ENCODE data around the gene RAMP1.
"Not testable (repeated sequence)": the region's sequence is repeated elsewhere in the genome, so short reads cannot be mapped to it uniquely, and the experiment has no call there.

The RAMP1 gene

DNA sequence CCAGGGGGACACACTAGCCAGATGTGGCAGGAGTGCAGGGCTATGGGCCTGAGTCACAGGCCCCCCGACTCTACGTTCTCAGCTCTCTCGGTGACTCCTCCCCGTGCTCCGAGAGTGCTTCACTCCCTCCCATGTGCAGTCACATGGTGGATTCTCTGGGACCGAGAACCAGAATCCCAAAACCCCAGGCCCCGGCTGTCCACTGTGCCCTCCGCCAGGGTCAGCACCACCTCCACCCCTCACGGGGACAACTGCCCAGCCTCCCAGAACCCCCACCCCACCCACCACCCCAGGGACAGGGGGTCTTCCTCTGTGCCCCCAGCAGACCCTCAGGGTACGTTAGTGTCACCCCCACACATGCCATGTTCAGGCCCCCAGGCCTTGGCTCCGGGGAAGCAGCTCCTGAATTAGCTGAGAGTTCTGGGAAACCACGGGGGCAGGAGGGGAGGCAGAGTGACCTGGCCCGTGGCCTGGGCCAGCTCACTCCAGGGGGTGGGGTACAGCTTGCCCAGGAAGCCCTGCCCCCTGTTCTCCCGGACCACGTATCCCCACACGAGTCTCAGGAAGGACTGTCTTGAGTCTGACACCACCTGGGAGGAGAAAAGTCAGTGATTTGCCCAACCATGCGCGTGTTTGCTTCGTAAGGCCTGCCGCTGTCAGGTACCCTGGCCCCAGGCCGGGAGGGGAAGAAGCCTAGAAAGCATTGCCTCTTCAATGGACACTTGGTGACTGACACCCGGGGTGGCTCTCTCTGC lies 4.4 kb downstream of the RAMP1 start:
- no peak for DNase-seq

DNA sequence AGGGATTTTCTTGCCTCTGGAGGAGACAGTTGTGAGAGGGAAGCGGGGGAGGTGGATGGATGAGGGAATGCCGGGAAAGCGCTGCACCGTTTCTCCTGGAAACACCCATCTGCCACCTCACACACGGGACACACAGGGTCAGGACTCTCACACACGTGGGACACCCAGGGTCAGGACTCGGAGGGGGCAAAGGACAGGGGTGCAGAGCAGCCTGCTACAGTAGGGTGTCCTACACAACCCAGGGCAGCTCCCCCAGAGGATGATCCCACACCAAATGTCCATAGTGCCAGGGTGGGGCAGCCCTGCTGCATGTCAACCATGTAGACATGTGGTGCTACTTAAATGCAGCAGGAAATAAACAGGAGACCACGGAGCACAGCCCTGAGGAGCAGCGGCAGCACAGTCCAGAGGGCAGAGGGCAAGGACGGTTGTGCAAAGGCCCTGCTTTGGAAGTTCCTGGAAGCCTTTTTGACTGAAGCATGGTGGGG lies 5.1 kb downstream of the RAMP1 start:
- DNase-seq = no peak

DNA sequence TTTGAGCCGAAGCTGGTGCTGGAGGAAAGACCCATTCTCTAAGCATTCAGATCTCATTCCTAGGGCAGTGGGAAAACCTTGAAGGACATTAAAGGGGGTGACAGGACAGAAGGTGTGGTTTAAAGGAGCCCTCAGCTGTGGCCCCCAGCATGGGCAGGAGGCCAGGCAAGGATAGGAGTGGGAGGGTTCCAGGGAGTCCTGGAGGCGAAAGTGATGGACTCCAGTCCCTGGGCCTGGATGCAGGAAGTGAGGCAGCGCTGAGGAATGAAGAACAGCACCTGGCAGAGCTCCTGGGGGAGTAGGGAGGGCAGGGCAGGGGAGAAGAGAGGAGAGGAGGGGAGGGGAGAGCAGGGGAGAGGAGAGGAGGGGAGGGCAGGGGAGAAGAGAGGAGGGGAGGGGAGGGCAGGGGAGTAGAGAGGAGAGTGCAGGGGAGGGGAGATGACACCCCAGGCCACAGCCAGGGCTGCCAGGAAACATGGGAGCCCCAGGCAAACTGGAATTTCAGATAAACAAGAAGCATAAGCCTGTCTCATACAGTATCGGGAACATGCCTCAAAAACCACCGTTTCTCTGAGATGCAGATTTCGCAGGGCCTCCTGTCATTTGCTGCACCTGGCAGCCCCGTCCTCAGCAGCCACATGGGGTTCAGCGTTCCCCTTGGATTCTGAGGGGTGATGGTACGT lies 5.7 kb downstream of the RAMP1 start:
- no peak for DNase-seq

DNA sequence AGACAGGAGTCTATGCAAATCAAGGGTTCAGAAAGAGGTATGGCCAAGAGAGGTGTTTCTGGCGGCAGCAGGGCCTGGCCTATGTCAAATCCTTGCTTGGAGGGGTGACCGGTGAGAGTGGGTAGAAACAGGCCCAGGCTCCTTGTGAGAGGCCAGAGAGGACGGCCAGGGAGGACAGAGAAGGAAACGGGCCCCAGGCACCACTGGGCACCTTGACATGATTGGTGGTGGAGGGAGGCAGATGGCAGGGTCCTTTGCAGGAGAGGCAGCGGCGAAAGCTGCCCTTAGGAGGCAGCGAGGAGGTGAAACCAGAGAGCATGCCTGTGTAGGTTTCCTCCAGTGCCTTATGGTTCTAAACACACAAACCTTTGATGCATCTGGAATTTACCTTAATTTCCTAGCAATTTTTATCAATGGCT lies 6.2 kb downstream of the RAMP1 start:
- no peak for DNase-seq

DNA sequence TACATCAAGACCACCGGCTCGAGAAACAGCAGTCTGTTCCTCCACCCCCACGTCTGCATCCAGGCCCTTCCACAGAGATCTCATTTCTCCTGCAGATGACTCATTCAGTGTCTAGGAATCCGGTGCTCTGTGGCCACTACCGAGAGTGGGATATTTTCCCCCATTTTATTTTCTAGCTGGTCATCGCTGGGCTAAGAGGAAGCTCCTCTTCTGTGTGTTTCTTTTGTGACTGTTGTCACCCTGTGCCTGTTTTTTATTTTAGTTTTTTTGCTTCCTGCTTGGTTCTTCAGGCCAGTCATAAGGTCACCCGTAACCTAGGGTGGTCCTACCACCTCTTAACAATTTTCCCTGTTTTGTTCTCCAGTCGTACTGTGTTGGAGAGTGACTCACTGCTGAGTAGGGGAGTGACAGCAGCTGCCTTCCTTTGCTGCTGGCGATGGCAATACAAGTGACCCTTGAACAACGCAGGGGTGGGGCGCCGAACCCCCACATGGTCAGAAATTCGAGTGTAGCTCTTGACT lies 6.7 kb downstream of the RAMP1 start:
- DNase-seq = no peak

DNA sequence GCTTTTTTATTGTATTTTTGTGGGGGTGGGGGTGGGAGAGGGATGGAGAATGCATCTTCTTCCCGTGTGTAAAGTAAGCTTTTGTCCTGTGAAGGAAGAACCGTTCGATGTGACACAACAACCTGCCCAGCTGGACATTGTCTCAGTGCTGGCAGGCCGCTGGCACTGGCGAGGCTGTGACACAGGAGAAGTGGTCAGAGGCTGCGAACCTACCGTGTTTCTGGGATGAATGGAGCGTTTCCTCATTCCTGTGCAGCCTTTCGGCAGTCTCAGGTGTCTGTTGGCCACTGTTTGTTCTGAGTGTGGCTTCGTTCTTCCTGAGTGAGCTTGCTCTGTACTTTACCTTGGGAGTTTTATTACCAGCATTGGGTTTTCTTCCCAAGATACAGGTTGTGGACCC lies 8.0 kb downstream of the RAMP1 start:
- DNase-seq = no peak

DNA sequence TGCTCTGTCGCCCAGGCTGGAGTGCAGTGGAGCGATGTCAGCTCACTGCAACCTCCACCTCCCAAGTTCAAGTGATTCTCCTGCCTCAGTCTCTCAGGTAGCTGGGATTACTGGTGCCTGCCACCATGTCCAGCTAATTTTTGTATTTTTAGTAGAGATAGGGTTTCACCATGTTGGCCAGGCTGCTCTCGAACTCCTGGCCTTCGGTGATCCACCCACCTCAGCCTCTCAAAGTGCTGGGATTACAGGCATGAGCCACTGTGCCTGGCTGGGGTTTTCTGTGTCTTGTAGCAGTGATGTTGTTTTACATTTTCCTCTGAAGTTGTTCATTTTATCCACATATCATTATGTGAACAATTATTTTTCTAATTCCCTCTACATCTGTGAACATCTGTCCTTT lies 8.7 kb downstream of the RAMP1 start:
- not testable (repeated sequence) for DNase-seq

DNA sequence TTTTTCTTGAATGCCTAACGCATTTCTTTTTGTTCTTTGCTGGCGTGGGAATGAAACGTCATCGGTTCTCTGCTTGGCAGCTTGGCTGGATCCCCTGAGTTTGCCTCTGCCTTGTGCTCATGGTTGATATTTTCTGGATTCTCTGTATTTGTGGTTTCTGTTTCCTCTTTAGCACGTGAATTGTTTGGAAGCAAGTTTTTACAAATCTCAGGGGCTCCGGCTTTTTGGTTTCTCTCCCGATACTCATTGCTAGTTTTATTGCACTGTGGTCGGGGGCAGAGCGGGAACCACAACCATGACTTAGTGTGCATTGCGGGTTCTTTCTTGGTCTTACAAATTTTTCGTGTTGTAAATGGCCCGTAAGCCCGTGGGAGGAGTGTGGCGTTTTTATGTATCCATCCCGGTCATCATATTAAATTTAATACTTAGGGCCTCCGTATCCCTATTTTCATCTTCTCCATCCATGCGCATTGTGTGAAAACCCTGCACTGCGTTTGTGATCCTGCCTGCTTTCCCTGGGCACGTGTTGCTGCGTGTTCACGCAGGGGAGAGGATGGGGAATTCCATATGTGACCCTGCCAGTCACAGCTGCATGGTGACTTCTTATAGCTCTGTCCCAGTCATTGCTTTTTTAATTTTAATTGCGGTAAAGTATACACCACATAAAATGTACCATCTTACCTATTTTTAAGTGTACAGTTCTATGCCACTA lies 9.4 kb downstream of the RAMP1 start:
- DNase-seq = no peak

DNA sequence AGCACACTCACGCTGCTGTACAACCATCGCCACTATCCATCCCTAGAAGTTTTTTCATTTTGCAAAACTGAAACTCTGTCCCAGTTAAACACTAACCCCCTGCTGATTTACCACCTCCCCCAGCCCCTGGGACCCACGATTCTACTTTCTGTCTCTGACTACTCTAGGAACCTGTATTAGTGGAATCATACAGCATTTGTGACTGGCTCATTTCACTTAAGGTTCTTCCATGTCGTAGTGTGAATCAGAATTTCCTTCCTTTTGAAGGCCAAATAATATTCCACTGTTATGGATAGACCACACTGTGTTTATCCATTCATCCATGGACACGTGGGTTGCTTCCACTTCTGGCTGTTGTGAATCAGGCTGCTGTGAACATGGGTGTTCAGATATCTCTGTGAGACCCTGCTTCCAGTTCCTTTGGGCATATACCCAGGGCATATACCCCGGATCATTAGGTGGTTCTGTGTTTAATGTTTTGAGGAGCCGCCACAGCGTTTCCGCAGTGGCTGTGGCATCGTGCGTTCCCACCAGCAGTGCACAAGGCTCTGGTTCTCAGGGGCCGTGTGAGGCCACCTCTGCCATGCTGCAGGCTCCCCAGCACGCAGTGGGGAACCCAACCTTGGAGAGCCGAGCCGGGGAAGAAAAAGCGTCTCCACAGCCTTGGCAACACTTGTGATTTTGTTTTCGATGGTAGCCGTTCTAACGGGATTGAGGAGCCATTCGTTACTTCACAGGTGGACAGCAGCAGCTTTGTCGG lies 10.1 kb downstream of the RAMP1 start:
- no peak for DNase-seq

DNA sequence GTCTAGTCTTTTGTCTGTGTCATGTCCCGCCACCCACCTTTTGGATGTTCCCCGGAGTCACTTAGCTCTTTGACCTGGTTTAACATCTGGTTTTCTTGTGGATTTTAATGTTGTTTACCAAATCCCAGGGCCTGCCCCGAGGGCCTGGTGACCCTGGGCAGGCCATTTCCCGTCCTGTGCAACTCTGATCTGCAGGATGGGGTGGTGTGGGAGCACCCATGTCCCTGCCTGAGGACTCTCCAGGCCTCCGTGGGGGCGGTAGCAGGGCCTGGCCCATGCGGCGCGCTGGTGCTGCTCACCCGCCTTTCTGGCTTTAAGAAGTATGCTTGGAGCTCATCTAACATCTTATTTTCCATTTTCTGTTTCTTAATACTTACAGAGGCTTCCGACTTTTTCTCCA lies 10.7 kb downstream of the RAMP1 start:
- DNase-seq = no peak

DNA sequence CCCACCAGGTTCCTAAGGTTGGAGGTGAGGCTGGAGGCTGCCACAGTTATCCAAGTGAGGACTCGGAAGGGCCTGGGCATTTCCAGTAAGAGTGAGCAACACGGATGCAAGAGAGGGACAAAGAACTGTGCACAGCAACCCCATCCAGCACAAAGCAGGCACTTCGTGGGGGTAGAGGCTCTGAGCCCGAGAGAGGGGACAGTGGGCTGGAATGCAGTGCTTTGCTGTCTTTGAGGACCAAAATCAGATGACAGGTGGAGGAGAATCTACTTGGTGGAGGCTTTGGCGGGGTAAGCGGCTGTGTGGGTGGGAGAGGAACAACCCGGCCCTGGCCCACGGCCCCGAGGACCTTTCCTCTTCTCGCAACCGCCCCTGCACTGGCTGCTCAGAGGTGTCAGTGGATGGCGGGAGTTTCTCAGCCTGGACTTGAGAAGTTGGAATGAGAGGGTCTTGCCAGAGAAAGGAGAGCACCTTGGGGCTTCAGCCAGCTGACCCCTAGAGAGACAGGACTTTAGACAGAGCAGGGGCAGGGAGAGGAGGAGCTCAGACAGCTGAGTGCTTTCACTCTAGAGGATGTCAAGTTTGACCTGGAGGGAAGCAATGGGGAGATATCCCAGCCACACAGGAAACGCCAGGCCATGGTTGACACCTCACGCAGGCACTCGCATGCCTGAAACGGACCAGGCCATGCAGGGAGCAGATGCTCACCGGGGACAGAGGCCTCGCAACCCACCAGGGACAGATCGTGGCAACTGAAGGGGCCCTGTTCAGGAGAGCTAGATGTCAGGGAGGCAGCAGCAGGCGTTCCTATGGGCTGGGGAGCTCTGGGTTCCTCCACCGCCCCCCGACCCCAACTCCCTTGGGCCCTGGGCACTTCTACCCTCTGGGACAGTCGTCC lies 11.6 kb downstream of the RAMP1 start:
- no peak for DNase-seq

DNA sequence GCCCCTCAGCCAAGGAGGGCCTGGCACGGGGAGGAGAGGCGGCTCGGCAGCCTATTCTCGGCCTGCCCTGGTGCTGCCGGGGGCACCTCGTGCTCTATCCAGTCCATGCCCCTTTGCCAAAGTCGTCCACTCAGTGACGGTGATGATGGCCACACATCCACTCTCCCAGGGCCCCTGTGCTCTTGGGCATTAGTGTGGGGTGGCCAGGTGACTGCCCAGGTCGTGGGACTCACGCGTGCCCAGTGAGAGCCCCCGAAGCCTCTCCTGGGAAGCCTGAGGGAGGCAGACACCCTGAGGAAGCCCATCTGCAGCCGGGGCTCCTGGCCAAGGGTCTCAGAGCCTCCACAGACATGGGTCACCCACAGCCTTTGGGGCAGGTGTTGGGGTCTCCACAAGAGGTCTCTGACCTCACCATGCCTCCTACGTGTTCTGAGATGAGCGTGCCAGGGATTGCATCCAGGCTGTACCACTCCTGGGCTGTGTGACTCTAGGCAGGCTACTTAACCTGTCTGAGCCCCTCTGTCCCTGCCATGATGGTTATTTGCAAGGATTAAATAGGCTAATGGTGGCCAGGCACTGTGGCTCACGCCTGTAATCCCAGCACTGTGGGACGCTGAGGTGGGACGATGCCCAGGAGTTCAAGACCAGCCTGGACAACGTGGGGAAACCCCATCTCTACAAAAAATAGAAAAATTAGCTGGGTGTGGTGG lies 12.9 kb downstream of the RAMP1 start:
- no peak for DNase-seq

DNA sequence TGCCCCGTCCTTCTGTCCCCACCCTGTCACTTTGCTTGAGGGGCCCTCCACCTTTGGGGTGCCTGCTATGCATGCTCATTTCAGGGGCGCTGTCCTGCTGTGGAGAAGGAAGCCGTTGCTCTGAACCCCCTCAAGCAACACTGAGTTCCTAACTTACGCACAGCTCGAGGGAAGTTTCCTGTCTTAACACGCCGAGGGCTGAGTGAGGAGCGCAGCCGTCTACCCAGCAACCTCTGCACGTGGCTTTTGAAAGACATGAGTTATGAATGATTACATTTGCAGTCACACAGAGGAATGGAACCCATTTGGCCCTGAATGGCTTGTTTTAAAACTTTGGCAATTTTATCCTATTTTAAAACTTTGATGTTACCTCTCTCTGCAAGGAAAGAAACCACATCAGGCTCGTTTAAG lies 14.0 kb downstream of the RAMP1 start:
- no peak for DNase-seq

DNA sequence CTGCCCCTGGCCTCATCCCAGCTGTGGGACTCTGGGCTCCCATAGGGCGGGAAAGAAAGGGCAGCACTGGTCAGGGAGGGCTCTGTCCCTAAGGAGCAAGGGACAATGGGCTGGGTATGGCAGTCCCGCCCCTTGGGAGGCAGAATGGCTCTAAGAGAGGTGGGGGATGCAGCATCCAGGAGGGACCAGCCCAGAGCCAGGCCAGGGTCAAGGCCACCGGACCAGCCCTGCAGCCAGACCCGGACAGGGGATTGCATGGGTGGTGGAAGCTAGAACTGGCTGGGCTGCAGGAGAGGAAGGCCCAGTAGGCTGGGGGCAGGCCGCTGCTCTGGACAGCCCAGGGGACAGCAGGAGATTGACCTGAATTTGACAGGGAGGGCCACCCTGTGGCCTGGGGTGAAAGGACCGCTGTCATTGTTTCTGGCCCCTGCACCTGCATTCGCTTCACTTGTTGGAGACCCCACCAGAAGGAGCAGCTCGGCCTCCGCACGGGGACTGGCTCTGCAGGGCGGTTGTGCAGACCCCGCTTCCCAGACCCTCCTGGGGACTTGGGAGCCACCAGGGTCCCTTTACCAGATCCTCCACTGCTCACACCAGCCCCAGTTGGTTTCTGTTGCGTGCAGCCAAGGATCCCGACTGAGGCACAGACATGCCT lies 14.6 kb downstream of the RAMP1 start:
- no peak for DNase-seq

DNA sequence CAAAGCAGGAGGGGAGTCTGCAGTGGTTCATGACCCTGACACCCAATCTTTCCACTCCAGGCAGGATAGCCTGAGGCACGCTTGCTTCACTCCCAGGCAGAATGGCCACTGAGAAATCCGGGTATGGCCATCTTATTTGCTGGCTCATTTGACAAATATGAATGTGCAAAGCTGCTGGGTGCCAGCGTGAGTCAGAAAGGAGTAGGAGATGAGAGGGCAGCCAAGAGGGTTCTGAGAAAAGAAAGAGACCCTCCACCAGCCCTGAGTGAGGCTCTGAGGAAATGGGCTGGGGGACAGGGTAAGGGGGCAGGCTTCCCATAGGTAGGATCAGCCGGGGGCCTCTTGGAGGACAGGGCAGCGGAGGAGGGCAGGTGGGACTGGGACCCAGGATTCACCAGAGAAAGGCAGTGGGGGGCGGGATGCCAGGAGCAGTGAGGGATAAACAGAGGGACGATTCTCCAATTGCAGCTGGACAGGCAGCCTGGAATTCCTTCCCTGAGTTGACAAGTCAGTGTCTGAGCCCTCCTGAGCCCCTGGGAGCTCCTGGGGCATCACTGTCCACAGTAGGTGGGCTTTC lies 15.2 kb downstream of the RAMP1 start:
- DNase-seq = no peak

DNA sequence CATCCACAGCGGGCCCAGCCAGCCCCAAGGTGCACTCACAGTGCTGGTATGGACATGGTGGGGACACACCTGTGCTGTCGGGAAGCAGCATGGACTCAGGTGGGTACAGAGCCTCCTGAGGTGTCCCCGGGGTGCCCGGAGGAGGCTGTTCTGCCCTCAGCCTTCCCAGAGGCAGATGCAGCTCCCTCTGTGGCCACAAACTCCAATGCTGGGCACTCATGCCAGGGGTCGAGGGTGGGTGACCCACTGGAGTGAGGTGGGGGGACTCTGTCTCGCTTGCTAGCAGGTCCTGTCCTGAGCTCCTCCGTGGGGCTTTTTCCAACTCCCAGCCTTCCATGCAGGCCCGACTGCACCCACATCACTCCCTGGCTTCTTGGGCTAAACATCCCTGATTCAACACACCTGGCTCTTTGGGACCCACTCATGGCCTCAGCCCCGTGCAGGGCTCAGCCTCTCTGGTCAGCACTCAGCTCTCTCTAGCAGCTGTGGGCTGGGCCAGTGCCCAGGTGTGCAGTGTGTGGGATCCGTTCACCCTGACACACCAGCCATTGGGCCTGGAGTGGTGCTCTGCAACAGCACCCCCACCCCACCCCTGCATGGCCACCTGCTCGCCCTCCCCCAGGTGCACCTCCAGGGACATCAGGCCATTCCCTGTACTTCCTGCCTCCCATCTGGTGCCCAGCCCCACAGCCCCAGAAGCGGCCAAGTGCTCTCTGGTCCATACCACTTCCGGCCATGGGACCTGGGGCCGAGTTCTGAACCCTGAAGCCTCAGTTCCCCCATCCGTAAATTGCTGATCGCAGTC lies 16.0 kb downstream of the RAMP1 start:
- no peak for DNase-seq

DNA sequence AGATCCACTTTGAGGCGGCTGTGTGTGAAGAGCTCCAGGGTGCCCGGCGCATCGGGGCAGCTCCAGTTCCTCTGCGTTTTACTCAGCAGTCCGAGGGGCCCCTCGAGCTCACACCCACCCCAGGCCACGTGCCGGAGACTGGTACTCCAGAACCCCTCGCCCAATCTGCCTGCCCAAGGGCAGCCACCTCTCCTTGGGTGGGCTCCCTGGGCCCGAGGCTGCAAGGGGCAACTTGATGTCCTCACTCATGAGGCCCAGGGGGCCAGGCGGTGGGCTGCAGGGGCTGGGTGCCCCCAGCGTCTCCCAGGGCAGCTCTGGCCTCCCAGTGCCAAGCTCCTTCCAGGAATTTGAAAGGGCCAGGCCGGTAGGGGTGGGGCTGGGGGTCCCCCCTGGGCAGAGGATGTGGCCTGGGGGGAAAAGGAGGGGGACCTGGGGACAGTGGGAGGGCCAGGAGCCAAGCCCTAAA lies 16.7 kb downstream of the RAMP1 start:
- DNase-seq = no peak

DNA sequence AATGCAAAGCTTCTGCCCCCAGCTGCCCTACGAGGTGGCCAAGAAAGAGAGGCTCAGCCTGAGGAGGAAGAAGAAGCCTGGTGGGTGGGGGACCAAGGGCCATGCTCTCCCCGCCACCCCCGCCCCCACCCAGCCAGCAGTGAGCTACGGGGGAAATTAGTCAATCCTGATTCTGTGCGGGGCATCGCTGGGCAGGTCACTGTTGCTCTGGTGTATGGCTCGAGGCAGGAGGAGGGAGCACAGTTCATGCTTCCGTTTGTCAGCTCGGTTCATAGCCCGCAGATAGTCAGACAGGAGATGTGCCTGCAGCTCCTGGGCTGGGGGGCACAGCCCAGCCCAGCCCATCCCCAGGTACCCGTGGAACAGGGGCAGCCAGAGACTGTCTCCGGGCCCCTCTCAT lies 17.1 kb downstream of the RAMP1 start:
- no peak for DNase-seq

DNA sequence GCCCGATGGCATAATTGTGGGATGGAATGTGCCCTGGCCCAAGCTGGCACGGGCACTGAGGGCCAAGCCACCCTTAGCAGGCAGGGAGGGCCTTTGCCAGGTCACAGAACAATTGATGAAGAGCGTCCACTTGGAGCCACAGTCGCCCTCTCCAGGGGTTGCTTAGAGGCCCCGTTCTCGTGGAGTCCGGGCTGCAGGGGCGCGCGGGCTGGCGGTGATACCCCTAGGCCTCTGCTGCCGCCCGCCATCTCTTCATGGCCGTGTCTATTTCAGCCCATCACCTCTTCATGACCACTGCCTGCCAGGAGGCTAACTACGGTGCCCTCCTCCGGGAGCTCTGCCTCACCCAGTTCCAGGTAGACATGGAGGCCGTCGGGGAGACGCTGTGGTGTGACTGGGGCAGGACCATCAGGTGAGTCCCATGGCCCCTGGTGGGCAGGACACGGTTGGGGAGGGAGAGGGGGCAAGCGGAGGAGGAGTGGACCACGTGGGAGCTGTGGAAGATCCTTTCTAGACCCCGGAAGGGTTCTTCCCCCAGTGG lies 17.6 kb downstream of the RAMP1 start:
- no peak for DNase-seq
